Myocyte (in vitro differentiated cells): ENCODE data around the gene CDH4. TPM values are rescaled to one million over a fixed set of nuclear protein-coding genes. Genes with fewer than 3 reads are reported as not detected.

Experiments
- DNase-seq: peaks from one replicate; pipeline ENCODE4 v3.0.0-alpha.2; 2012; ENCODE audit warnings: low read depth
- total RNA-seq: library from RNA; depleted of rRNA; stranded (reverse); fragments of >200 nt; gene quantifications from 2 replicates; pipeline ENCODE4 v1.2.3, GENCODE V29; 2014

The CDH4 gene
- total RNA-seq, 1 donor from 2014 or later: 0.45 TPM

- DNase-seq: no peak
Observed at GRCh38 chr20:61869750-61870507, 617.9 kb downstream of the CDH4 start.

GRCh38 chr20:61871160-61871559, 619.1 kb downstream of the CDH4 start:
- no peak for DNase-seq

- DNase-seq: no peak
Observed at GRCh38 chr20:61871913-61872312, 619.9 kb downstream of the CDH4 start.

GRCh38 chr20:61872371-61872900, 620.4 kb downstream of the CDH4 start:
- DNase-seq: no peak

GRCh38 chr20:61873651-61874420, 621.8 kb downstream of the CDH4 start:
- no peak for DNase-seq

GRCh38 chr20:61874421-61875068, 622.5 kb downstream of the CDH4 start:
- no peak for DNase-seq

- no peak for DNase-seq
Observed at GRCh38 chr20:61875221-61875885, 623.3 kb downstream of the CDH4 start.

- no peak for DNase-seq
Observed at GRCh38 chr20:61875996-61876395, 623.9 kb downstream of the CDH4 start.

GRCh38 chr20:61876952-61877728, 625.1 kb downstream of the CDH4 start:
- DNase-seq: no peak

- DNase-seq: no peak
Observed at GRCh38 chr20:61877776-61878477, 625.9 kb downstream of the CDH4 start.

GRCh38 chr20:61878478-61879302, 626.6 kb downstream of the CDH4 start:
- no peak for DNase-seq

GRCh38 chr20:61879303-61879620, 627.2 kb downstream of the CDH4 start:
- no peak for DNase-seq

GRCh38 chr20:61879694-61880093, 627.6 kb downstream of the CDH4 start:
- no peak for DNase-seq

- no peak for DNase-seq
Observed at GRCh38 chr20:61880706-61881105, 628.6 kb downstream of the CDH4 start.

- no peak for DNase-seq
Observed at GRCh38 chr20:61881416-61881815, 629.4 kb downstream of the CDH4 start.

- DNase-seq: no peak
Observed at GRCh38 chr20:61881861-61882260, 629.8 kb downstream of the CDH4 start.

GRCh38 chr20:61882716-61883615, 630.9 kb downstream of the CDH4 start:
- no peak for DNase-seq

GRCh38 chr20:61883857-61884393, 631.9 kb downstream of the CDH4 start:
- DNase-seq: no peak
